ENCODE measurements around the gene PSMA3. TPM values are rescaled to one million over a fixed set of nuclear protein-coding genes. Genes with fewer than 3 reads are reported as not detected.
A peak's percentile ranks its signal among the peaks of the same experiment; 100 is the strongest.

PSMA3 gene
- total RNA-seq, 1 donor from 2014 or later, result 133 TPM

DNA sequence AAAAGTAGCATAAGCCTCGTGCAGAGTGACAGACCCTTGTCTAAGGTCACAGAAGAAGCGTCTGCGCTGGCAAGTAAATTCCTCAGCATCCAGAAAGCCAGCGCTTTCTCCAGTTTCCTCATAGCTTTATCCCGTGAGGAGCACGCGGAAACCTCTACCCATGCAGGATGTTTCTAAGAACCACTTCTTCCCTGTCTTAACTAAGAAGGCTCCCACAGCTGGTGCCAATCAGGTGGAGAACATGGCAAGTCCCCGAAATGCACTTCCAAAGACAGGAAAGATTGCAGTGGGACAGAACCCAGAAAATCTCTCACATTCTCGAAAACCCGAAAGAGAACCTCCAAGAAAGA lies 52.7 kb downstream of the PSMA3 start:
- peaks cover 33% of the 10 kb centered on the region for H3K4me1 Mint-ChIP-seq

DNA sequence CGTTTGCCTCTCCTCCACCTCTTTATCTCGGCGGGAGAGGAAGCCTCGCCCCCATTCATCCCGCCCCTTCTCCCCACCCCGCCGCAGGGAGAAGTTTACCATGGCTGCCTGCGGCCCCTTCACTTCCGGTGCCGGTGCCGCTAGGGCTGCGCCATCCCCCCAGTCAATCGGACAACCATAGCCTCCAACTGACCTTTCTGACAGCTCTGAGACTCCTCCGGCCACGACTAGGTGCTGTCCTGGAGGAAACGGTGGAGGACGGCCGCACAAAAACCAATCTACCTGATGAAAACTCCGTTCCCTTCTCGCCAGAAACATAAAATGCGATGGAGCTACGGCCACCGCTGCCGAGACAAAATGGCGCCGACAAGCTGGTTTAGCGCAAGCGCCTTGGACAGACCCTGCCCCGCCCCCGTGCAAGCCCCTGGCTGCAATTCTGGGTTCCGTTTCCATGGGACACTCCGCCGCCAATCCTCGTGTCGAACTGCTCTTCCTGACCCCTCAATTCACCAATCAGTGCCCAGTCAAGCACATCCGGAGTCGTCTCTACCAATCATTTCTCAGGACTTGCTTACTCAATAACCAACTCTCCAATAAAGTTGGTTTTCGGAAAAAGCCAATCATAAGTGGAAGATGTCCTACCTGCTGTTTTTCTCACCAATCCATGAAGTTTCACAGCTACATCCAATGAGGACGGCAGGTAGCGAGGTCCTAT lies 53.3 kb downstream of the PSMA3 start:
- TF ChIP-seq, protein P1, sequence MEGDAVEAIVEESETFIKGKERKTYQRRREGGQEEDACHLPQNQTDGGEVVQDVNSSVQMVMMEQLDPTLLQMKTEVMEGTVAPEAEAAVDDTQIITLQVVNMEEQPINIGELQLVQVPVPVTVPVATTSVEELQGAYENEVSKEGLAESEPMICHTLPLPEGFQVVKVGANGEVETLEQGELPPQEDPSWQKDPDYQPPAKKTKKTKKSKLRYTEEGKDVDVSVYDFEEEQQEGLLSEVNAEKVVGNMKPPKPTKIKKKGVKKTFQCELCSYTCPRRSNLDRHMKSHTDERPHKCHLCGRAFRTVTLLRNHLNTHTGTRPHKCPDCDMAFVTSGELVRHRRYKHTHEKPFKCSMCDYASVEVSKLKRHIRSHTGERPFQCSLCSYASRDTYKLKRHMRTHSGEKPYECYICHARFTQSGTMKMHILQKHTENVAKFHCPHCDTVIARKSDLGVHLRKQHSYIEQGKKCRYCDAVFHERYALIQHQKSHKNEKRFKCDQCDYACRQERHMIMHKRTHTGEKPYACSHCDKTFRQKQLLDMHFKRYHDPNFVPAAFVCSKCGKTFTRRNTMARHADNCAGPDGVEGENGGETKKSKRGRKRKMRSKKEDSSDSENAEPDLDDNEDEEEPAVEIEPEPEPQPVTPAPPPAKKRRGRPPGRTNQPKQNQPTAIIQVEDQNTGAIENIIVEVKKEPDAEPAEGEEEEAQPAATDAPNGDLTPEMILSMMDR (IDR thresholded peaks at IDR 0.05; ENCODE audit: unreplicated experiment), result no peak
- Mint-ChIP-seq H3K4me3 (no peak overlapping the region), H3K36me3 (peaks cover 25% of the 10 kb centered on the region), H3K4me1 (peaks cover 28% of the 10 kb centered on the region), H3K9me3 (no peaks in the 10 kb centered on the region), H3K27ac (no peak overlapping the region), H3K27me3 (ENCODE audit: low read depth) (no peaks in the 10 kb centered on the region)
- peak; percentile 97 to 98 for DNase-seq (ENCODE audit: low spot score in 2 of 2, unreplicated experiment in 2 of 2)

More for the DNA sequence above, 52.7 kb downstream of the PSMA3 start:
- no peaks in the 10 kb centered on the region for H3K27me3 Mint-ChIP-seq (ENCODE audit: low read depth)
- TF ChIP-seq, protein P1 (IDR thresholded peaks at IDR 0.05; ENCODE audit: unreplicated experiment), result no peak
- H3K4me3 Mint-ChIP-seq, result no peak overlapping the region
- DNase-seq (ENCODE audit: low spot score in 2 of 2, unreplicated experiment in 2 of 2), result no peak
- no peak overlapping the region for H3K27ac Mint-ChIP-seq
- no peaks in the 10 kb centered on the region for H3K9me3 Mint-ChIP-seq
- H3K36me3 Mint-ChIP-seq, result peaks cover 28% of the 10 kb centered on the region

DNA sequence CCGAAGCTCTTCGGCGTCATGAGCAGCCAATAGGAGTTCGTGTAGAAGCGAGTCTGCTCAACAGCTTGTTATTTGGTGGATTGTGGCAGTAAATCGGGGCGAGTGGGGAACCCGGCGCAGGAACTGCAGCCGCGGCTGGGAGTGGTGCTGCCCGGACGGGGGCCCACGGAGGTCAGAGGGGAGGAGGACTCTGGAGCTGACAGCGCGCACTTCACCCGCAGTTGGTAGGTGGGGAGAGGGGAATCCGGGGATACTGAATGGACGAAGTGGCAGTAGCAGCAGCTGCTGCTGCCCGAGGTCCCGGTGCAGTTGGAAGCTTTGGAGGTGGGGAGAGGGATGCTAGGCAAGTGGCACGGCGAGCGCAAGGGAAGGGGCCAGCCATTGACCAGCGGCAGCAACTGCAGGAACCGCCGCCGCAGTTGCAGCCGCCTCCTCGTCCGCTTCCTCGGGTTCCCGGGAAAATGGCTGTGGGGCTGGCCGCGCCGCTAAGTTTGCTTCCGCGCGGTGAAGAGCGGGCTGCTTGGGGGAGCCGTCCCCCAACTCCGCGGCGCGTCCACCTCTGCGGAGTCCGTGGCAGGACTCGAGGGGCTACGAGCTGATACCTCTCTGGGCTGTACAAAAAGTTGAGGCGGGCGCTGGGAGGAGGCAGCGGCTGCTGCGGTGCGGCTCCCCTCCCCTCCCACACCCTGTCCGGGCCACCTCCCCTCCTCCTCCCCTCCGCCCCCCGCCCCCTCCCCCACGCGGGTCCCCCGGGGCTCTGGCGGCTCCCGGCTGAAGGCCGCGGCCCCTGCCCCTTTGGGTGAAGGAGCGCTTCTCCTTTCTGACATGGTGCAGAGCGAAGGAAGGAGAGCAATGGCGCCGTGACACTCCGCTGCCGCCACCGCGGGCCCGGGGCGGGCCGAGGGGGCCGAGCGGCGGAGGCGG lies 54.1 kb downstream of the PSMA3 start, which contains the start of gene ARID4A:
Gene ARID4A, plus strand, starts transcription at position 79 of the 924 bp plus-strand sequence. CDS start 1,300 bp downstream, outside the sequence.
- Mint-ChIP-seq H3K27ac (no peak within 1 kb of the TSS), H3K27me3 (ENCODE audit: low read depth) (no peaks in the 10 kb centered on the region), H3K4me1 (peaks cover 28% of the 10 kb centered on the region), H3K9me3 (no peaks in the 10 kb centered on the region), H3K4me3 (peak within 1 kb of the TSS; percentile 97), H3K36me3 (peaks cover 29% of the 10 kb centered on the region)
- TF ChIP-seq, protein P1 (IDR thresholded peaks at IDR 0.05; ENCODE audit: unreplicated experiment), result no peak
- DNase-seq (ENCODE audit: low spot score in 2 of 2, unreplicated experiment in 2 of 2), result peak; percentile 67 to 85

DNA sequence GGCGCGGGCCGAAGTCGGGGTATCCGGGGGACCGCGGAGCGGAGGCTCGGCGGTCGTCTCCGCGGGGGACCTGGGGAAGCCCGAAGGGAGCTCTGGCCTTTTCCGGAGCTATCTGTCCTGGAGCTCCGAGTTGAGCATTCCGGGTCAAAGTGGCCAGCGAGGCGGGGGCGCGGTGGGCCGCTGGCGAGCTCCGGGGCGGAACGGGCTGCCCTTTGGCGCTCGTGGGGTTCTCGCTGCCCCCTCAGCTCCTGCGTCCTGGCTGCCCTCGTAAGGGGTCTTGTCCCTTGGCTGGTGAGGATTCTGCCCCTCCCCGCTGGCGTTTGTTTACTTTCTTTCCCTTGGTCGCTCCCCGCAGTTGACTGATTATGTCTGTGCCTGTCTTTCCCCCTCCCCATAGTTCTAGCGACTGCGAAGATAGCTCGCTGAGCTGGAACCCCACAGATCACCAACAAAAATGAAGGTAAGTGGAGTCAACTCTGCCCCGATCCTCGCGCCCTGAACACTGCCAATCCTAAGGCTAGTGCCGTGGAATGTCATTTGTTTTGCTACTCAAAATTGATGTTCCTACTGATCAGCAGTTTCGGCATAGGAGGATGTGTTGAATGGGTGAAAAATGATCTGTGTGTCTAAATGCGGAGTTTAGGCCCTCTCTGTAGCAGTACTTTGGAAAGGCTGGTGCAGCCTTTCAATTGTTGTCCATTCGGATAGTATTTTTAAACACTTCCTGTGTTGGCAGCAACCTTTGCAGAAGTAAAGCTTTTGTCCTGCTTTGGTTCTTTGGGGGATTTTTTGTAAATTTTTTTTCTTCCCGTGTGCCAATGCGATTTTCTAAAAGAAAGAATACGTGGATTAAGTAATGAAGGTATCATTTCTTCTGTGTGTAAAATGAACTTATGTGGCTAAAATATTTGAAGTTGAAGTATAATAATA lies 55.0 kb downstream of the PSMA3 start:
- TF ChIP-seq, protein P1 (IDR thresholded peaks at IDR 0.05; ENCODE audit: unreplicated experiment), result no peak
- peak overlapping the region; percentile 97 for H3K27ac Mint-ChIP-seq
- H3K9me3 Mint-ChIP-seq, result no peaks in the 10 kb centered on the region
- H3K27me3 Mint-ChIP-seq (ENCODE audit: low read depth), result no peaks in the 10 kb centered on the region
- peaks cover 21% of the 10 kb centered on the region for H3K36me3 Mint-ChIP-seq
- H3K4me1 Mint-ChIP-seq, result peaks cover 26% of the 10 kb centered on the region
- H3K4me3 Mint-ChIP-seq, result peak overlapping the region; percentile 97
- peak in 1 of 2 experiments; percentile 53 for DNase-seq (ENCODE audit: low spot score in 2 of 2, unreplicated experiment in 2 of 2)

DNA sequence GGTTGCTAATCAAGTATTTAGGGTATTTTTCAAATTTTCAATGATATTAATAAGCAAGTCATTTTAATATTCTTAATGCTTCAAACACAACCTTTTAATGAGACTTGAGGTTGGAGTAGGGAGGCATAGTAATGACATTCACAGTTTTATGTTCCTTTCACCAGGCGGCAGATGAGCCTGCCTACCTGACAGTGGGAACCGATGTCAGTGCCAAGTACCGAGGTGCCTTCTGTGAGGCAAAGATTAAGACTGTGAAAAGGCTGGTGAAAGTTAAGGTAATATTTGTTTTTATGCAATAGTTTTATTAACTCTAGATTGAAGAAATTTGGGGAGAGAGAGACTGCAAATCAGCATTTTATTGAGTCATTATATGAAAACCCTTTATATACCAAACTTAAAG lies 56.8 kb downstream of the PSMA3 start:
- Mint-ChIP-seq H3K4me3 (no peak overlapping the region), H3K36me3 (peaks cover 25% of the 10 kb centered on the region), H3K27me3 (ENCODE audit: low read depth) (no peaks in the 10 kb centered on the region), H3K27ac (peak overlapping the region; percentile 34), H3K4me1 (peaks cover 18% of the 10 kb centered on the region), H3K9me3 (no peaks in the 10 kb centered on the region)
- TF ChIP-seq, protein P1 (IDR thresholded peaks at IDR 0.05; ENCODE audit: unreplicated experiment), result no peak
- no peak for DNase-seq (ENCODE audit: low spot score in 2 of 2, unreplicated experiment in 2 of 2)

Measured in mesothelial cell of epicardium (in vitro differentiated cells).